A673 (cell line): ENCODE results near the gene PPP2R5B. TPM values are rescaled to one million over a fixed set of nuclear protein-coding genes. Genes with fewer than 3 reads are reported as not detected.
A peak's percentile ranks its signal among the peaks of the same experiment; 100 is the strongest.

Source experiments
- BruUV-seq: library from RNA; stranded (reverse); fragments of 400-500 nt; replicated peaks from 2 replicates; lab custom pipeline; 2021; lab: Mats Ljungman, UMichigan
- CTCF ChIA-PET: fragments of 300-600 bp; sonication (Branson Sonifier 250); formaldehyde crosslinking; loops from one replicate; lab custom pipeline; 2022; ENCODE audit warnings: antibody characterized with exemption; lab: Charles Lee
- POLR2A ChIA-PET: fragments of 300-600 bp; sonication (Branson Sonifier 250); formaldehyde crosslinking; loops from one replicate; lab custom pipeline; 2022; ENCODE audit warnings: antibody characterized with exemption; ENCODE audit not compliant: low non-redundant PET; lab: Charles Lee
- DNase-seq: peaks from one replicate; pipeline ENCODE4 v3.0.0-alpha.2; 2015; ENCODE audit warnings: low spot score
- H3K27ac ChIP-seq: fragments of 200-600 bp; sonication (generic); 2 replicates; pipeline ENCODE4 v1.5.1; 2016; ENCODE audit warnings: mixed run types, low read depth, mild to moderate bottlenecking, mixed read lengths, antibody characterized with exemption, low read length; ENCODE audit not compliant: poor library complexity, severe bottlenecking
- H3K27me3 ChIP-seq: fragments of 200-600 bp; sonication (generic); replicated peaks from 2 replicates; pipeline ENCODE4 v1.6.1; 2017; ENCODE audit warnings: mixed run types, low read depth, mild to moderate bottlenecking, mixed read lengths, antibody characterized with exemption, low read length; ENCODE audit not compliant: insufficient read depth, poor library complexity
- H3K36me3 ChIP-seq: fragments of 200-600 bp; sonication (generic); 2 replicates; pipeline ENCODE4 v1.6.1; 2016; ENCODE audit warnings: mixed run types, mild to moderate bottlenecking, mixed read lengths, antibody characterized with exemption, low read length; ENCODE audit not compliant: insufficient read depth, poor library complexity, severe bottlenecking
- H3K4me1 ChIP-seq: fragments of 200-600 bp; sonication (generic); 2 replicates; pipeline ENCODE4 v1.6.1; 2017; ENCODE audit warnings: mixed run types, mild to moderate bottlenecking, mixed read lengths, antibody characterized with exemption, low read length; ENCODE audit not compliant: insufficient read depth, poor library complexity, severe bottlenecking
- H3K4me3 ChIP-seq: fragments of 200-600 bp; sonication (generic); 2 replicates; pipeline ENCODE4 v1.5.1; 2016; ENCODE audit warnings: low read depth, mixed run types, mild to moderate bottlenecking, mixed read lengths, low read length; ENCODE audit not compliant: poor library complexity, severe bottlenecking
- H3K9me3 ChIP-seq: fragments of 200-600 bp; sonication (generic); 2 replicates; pipeline ENCODE4 v1.6.1; 2016; ENCODE audit warnings: mixed run types, low read depth, mild to moderate bottlenecking, mixed read lengths, antibody characterized with exemption, low read length; ENCODE audit not compliant: poor library complexity, severe bottlenecking
- EZH2 ChIP-seq: fragments of 200-600 bp; sonication (generic); IDR thresholded peaks from 2 replicates; pipeline ENCODE4 v1.6.1; 2017; ENCODE audit warnings: borderline replicate concordance, low read depth, mild to moderate bottlenecking, mixed read lengths, antibody characterized with exemption, low read length; ENCODE audit not compliant: poor library complexity, severe bottlenecking
- intact Hi-C: fragments of 100-400 bp; cut with micrococcal nuclease; formaldehyde crosslinking; loops from one replicate; pipeline ENCODE4 v1.10.0; 2022; ENCODE audit not compliant: unreplicated experiment
- total RNA-seq: library from RNA; stranded (reverse); gene quantifications from 2 replicates; pipeline ENCODE4 v1.2.3, GENCODE V29; 2021
- TF ChIP-seq, protein P1 (sequence below): fragments of 300-800, 200-600 bp; sonication (generic); conservative IDR thresholded peaks from 2 replicates; pipeline ENCODE4 v1.5.1; 2017; ENCODE audit warnings: low read depth, mild to moderate bottlenecking, antibody characterized with exemption, low read length, moderate library complexity, mixed read lengths

PPP2R5B gene
- total RNA-seq, 1 experiment from 2014 or later, result 16.1 TPM

DNA sequence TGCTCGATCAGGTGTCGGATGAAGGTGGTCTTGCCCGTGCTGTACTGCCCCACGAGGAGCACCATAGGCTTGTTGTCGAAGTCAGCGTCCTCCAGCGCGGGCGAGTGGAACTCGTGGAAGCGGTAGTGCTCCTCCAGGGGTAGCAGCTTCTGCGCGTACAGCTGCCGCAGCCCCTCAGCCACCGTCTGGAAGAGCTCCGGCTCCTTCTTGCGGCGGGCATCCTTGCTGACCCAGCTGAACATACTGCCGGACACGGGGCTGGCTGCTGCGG lies 46.3 kb upstream of the PPP2R5B start:
- no TSS peak for BruUV-seq
- no peaks in the 10 kb centered on the region for H3K27me3 ChIP-seq
- H3K4me3 ChIP-seq, result peak overlapping the region; percentile 79
- TF ChIP-seq, protein P1, sequence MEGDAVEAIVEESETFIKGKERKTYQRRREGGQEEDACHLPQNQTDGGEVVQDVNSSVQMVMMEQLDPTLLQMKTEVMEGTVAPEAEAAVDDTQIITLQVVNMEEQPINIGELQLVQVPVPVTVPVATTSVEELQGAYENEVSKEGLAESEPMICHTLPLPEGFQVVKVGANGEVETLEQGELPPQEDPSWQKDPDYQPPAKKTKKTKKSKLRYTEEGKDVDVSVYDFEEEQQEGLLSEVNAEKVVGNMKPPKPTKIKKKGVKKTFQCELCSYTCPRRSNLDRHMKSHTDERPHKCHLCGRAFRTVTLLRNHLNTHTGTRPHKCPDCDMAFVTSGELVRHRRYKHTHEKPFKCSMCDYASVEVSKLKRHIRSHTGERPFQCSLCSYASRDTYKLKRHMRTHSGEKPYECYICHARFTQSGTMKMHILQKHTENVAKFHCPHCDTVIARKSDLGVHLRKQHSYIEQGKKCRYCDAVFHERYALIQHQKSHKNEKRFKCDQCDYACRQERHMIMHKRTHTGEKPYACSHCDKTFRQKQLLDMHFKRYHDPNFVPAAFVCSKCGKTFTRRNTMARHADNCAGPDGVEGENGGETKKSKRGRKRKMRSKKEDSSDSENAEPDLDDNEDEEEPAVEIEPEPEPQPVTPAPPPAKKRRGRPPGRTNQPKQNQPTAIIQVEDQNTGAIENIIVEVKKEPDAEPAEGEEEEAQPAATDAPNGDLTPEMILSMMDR, result no peak
- no peak for TF ChIP-seq EZH2
- no peak for DNase-seq
- peaks cover 4% of the 10 kb centered on the region for H3K36me3 ChIP-seq
- intact Hi-C loops, result loop anchor here (1.0 kb wide), 1 partner anchor 31 kb away; no protein-coding TSS in a partner anchor
- ChIA-PET CTCF (interaction anchor here (0.7 to 2.1 kb wide), 3 partner anchors 9 to 13 kb away, joined by 3 to 8 read pairs (median 3); no protein-coding TSS in a partner anchor), POLR2A (interaction anchor here (0.5 kb wide), 1 partner anchor 434 kb away, joined by 8 read pairs; no protein-coding TSS in a partner anchor)
- H3K27ac ChIP-seq, result peak overlapping the region; percentile 68
- no peaks in the 10 kb centered on the region for H3K9me3 ChIP-seq
- H3K4me1 ChIP-seq, result peaks cover 17% of the 10 kb centered on the region

DNA sequence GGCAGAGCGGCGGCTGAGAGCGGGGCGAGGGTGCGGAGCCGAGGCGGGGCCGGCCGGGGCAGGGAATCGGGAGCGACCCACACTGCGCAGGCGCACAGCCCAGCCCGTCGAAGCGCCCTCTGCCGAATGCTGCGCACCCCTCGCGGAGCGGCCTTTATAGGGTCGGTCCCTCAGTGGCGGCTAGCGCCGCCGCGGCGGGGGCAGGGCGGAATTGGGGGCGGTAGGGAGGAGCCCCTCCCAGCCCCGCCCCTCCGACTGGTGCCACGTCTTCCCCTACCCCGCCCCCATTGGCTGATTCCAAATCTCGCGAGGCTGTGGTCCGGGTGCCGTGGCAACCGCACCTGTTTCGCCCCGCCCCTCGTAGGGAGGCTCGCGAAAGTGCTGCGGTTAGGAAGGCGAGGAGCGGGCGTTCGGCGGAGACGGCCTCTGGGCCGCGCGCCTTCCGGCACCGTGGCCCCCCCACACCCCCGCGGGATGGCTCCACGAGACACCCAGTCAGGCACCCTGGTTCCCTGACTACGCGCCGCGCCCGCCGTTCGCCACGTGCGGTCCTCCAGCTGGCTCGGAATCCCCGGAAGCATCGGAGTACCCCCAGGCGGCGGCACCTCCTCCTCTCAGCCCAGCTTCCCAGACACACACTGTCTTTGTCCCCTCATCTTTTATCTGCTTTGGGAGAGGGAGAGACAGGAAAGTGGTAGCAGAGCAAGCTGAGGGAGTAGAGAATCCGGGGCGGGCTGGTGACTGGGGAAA lies 45.8 kb upstream of the PPP2R5B start, which contains the start of gene EHD1:
EHD1 (minus strand) TSS at position 128 of the 750 bp plus-strand sequence. CDS start 157 bp downstream, outside the sequence.
- H3K9me3 ChIP-seq, result no peaks in the 10 kb centered on the region
- H3K36me3 ChIP-seq, result no peaks in the 10 kb centered on the region
- POLR2A ChIA-PET, result interaction anchor here (0.5 kb wide), 1 partner anchor 433 kb away, joined by 8 read pairs; no protein-coding TSS in a partner anchor
- DNase-seq, result peak; percentile 100
- TF ChIP-seq EZH2, result no peak
- TF ChIP-seq, protein P1, result peak; percentile 74
- no TSS peak for BruUV-seq
- peaks cover 17% of the 10 kb centered on the region for H3K4me1 ChIP-seq
- peak within 1 kb of the TSS; percentile 93 for H3K27ac ChIP-seq
- intact Hi-C loops, result loop anchor here (1.0 kb wide), 1 partner anchor 31 kb away; no protein-coding TSS in a partner anchor
- H3K27me3 ChIP-seq, result no peaks in the 10 kb centered on the region
- H3K4me3 ChIP-seq, result peak within 1 kb of the TSS; percentile 79
- CTCF ChIA-PET, result interaction anchor here (0.7 to 2.1 kb wide), 3 partner anchors 9 to 12 kb away, joined by 3 to 8 read pairs (median 3); no protein-coding TSS in a partner anchor

DNA sequence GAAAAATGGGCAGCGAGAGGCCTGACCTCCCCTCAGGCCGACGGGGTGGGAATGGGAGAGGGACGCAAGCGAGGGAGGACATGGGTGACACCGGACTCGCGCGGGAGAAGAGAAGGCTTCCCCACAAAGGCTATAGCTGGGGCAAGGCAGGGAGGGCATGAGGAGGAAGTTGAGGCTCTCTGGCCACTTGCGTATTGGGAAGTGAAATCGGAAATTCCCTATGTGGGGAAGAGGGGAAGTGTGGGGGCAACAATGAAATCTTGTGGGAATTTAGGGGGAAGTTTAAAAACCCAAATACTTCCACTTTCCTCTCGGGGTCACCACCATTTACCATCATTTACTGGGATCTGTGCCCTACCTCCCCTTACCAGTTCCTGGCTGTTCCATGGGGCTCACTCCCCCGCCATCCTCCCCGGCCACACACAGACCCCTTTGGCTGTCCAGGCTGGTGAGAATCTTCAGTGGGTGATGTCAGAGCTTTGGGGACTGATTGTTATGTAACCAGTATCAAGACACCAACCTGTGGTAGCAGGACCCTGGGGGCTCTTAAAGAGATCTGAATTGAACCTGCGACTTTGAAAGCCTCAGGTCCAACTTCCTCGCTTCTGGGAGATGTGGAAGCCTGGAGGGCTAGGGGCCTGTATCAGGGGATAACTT lies 45.1 kb upstream of the PPP2R5B start:
- no peak for TF ChIP-seq EZH2
- TF ChIP-seq, protein P1, result no peak
- H3K27me3 ChIP-seq, result no peaks in the 10 kb centered on the region
- ChIA-PET CTCF (interaction anchor here (1.5 kb wide), 1 partner anchor 11 kb away, joined by 3 read pairs; no protein-coding TSS in a partner anchor), POLR2A (no interaction called here)
- intact Hi-C loops, result no loop called here
- no peaks in the 10 kb centered on the region for H3K9me3 ChIP-seq
- H3K4me3 ChIP-seq, result peak overlapping the region; percentile 79
- peak overlapping the region; percentile 93 for H3K27ac ChIP-seq
- peaks cover 17% of the 10 kb centered on the region for H3K4me1 ChIP-seq
- no peaks in the 10 kb centered on the region for H3K36me3 ChIP-seq
- DNase-seq, result no peak
- BruUV-seq, result TSS peak; percentile 86
